SIG-M5 treated with dmso at 0.1 percent for 504 hours (cell line): ENCODE results near the gene UBR1.
"Not testable (repeated sequence)": the region's sequence is repeated elsewhere in the genome, so short reads cannot be mapped to it uniquely, and the experiment has no call there.

ENCODE experiments used
- DNase-seq: peaks from one replicate; lab custom pipeline; 2025; ENCODE audit not compliant: unreplicated experiment; lab: John Stamatoyannopoulos, UW

The UBR1 gene

GRCh38 chr15:43105778-43106485, at the start of gene UBR1:
Gene UBR1, minus strand, starts transcription at chr15:43106038. Its CDS starts 16 bp downstream, at chr15:43106022.
- DNase-seq, result peak; percentile 88

DNA sequence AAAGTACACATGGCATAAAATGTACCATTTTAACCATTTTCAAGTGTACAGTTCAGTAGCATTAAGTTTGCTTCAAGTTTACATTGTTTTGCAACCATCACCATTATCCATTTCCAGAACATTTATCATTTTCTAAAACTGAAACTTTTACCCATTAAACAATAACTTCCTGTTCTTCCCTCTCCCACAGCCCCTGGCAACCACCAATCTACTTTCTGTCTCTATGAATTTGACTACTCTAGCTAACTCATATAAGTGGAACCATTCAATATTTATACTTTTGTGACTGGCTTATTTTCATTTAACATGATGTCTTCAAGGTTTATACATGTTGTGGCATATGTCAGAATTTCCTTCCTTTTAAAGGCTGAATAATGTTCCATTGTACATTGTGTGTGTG, 47.4 kb upstream of the UBR1 start:
- no peak for DNase-seq

DNA sequence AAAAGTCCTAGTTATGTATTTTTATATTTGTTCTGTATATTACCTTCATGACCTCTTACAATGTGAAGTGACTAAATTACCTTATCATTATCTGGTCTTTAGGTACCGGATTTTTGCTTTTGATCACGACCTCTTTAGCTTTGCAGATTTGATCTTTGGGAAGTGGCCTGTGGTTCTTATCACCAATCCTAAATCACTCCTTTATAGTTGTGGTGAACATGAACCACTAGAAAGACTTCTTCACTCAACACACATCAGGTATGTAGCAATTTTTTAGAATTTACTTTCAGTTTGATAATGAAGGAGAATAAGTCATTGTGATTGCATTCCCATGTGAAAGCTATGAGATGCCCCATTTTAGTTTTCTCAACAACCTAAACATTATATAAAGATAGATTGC, 45.9 kb upstream of the UBR1 start:
- no peak for DNase-seq

GRCh38 chr15:43150191-43150929, 44.5 kb upstream of the UBR1 start:
- DNase-seq, result no peak

GRCh38 chr15:43146184-43146583, 40.3 kb upstream of the UBR1 start:
- no peak for DNase-seq

DNA sequence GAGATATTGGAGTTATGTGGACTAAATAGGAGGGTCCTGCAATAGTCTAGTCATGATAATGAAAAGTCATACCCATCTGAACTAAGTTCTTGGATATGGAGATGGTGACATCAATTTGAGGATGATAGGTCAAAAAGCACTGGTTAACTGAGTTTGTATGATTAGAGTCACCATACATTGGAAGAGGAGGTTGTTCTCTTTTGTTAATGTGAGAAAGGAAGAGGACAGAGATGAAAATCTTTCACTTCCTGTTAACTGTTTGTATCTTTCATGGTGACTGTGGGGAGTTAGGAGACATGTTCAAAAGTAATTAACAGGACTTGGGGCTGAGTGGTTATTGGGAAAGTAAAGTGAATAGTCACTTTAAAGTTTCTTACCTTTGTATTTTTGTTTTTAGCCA, 38.7 kb upstream of the UBR1 start:
- peak; percentile 37 for DNase-seq

GRCh38 chr15:43143203-43143941, 37.5 kb upstream of the UBR1 start:
- peak; percentile 10 for DNase-seq

- DNase-seq, result no peak
Observed at GRCh38 chr15:43135351-43135750, 29.5 kb upstream of the UBR1 start.

GRCh38 chr15:43134157-43134635, 28.4 kb upstream of the UBR1 start:
- DNase-seq, result no peak

GRCh38 chr15:43133430-43134156, 27.8 kb upstream of the UBR1 start, which contains the start of gene TMEM62:
Gene TMEM62, plus strand, starts transcription at chr15:43133586. Its CDS starts 217 bp downstream, at chr15:43133803.
- DNase-seq, result peak; percentile 81

- no peak for DNase-seq
Observed at GRCh38 chr15:43132830-43133429, 27.1 kb upstream of the UBR1 start.

GRCh38 chr15:43128980-43129335, 23.1 kb upstream of the UBR1 start:
- no peak for DNase-seq

DNA sequence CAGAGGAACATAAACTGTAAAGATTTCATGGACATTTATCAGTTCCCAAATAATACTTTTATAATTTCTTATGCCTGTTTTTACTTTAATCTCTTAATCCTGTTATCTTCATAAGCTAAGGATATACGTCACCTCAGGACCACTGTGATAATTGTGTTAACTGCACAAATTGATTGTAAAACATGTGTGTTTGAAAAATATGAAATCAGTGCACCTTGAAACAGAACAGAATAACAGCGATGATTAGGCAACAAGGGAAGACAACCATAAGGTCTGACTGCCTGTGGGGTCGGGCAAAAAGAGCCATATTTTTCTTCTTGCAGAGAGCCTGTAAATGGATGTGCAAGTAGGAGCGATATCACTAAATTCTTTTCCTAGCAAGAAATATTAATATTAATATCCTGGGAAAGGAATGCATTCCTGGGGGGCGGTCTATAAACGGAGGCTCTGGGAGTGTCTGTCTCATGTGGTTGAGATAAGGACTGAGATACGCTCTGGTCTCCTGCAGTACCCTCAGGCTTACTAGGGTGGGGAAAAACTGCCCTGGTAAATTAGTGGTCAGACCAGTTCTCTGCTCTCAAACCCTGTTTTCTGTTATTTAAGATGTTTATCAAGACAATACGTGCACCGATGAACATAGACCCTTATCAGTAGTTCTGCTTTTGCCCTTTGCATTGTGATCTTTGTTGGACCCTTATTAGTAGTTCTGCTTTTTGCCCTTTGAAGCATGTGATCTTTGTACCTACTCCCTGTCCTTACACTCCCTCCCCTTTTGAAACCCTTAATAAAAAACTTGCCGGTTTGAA, 22.5 kb upstream of the UBR1 start:
- not testable (repeated sequence) for DNase-seq

GRCh38 chr15:43127752-43128151, 21.9 kb upstream of the UBR1 start:
- peak; percentile 12 for DNase-seq

DNA sequence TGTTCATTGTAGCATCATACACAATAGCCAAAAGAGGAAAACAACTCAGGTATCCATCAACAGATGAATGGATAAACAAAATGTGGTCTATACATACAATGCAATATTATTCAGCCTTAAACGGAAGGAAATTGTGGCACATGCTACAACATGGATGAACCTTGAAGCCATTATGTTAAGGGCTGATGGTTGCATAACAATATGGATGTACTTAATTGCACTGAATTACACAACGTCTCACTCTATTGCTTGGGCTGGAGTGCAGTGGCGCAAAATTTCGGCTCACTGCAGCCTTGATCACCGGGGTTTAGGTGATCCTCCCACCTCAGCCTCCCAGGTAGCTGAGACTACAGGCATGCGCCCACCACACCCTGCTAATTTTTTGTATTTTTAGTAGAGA, 20.5 kb upstream of the UBR1 start:
- DNase-seq, result peak; percentile 64

GRCh38 chr15:43125100-43125661, 19.3 kb upstream of the UBR1 start:
- no peak for DNase-seq

GRCh38 chr15:43121863-43122262, 16.0 kb upstream of the UBR1 start:
- DNase-seq, result no peak

GRCh38 chr15:43118829-43119228, 13.0 kb upstream of the UBR1 start:
- DNase-seq, result no peak

DNA sequence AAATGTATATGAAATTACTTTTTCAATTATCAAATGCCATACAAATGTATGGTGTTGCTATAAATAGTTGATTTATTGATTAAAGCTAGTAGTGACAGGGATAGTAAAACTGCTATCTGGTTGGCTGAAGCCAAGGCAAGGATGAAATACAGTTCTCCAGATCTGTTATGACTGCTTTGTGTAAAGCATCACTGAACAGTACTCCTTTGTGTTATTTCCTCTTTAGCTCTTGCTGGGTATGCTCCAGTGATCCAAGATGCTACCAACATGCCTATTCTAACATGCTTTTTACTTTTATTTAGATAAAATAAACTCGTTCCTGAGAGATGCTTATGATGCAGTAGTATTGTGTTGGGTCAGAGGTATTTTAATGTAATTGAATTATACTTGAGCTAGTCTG, 12.4 kb upstream of the UBR1 start:
- DNase-seq, result no peak
